A549 (cell line): Measurements from ENCODE around the gene ARHGAP22. TPM values are rescaled to one million over a fixed set of nuclear protein-coding genes. Genes with fewer than 3 reads are reported as not detected.

Experiments used
- ATAC-seq, 2 experiments: fragments of 200-7000 bp in 1 of 2; fragments of >200 bp in 1 of 2; cut with Nextera tagmentation in 1 of 2; cut with Tn5 transposase in 1 of 2; 3 replicates each; pipeline versions ENCODE4 v1.8.0 to v1.9.1; 2018 to 2020; ENCODE audit warnings: mild to moderate bottlenecking in 1 of 2, moderate library complexity in 1 of 2
- CTCF ChIA-PET: fragments of 300-600 bp; sonication (Branson Sonifier 250); formaldehyde crosslinking; extraction: SDS; loops from one replicate; lab custom pipeline; 2021; ENCODE audit warnings: antibody characterized with exemption, inconsistent platforms; lab: Yijun Ruan, JAX
- POLR2A ChIA-PET: fragments of 350-600 bp; formaldehyde crosslinking; extraction: SDS; loops from one replicate; lab custom pipeline; 2021; ENCODE audit warnings: antibody characterized with exemption, inconsistent platforms; lab: Yijun Ruan, JAX
- DNase-seq, 2 experiments: peaks; one replicate each; pipeline versions ENCODE4 v3.0.0 to v3.0.0-alpha.2; 2011 to 2016; ENCODE audit warnings: low read depth in 1 of 2, low spot score in 1 of 2
- FAIRE-seq: peaks from 2 replicates; lab custom pipeline; 2011; peaks lifted over from hg19 to GRCh38; lab: Jason Lieb, UNC
- H3K27ac ChIP-seq, 2 experiments: fragments of >200 bp; sonication (Bioruptor Twin); formaldehyde crosslinking; 3 replicates each; pipeline ENCODE4 v1.5.1; 2016 to 2017
- H3K4me1 ChIP-seq: fragments of >200 bp; sonication (Bioruptor Twin); formaldehyde crosslinking; 3 replicates; pipeline ENCODE4 v1.6.1; 2016
- H3K4me2 ChIP-seq: fragments of >200 bp; sonication (Bioruptor Twin); formaldehyde crosslinking; 3 replicates; pipeline ENCODE4 v1.6.1; 2016
- H3K4me3 ChIP-seq: fragments of >200 bp; sonication (Bioruptor Twin); formaldehyde crosslinking; 3 replicates; pipeline ENCODE4 v1.5.1; 2016
- H3K9me3 ChIP-seq: fragments of >200 bp; sonication (Bioruptor Twin); formaldehyde crosslinking; 3 replicates; pipeline ENCODE4 v1.6.1; 2016
- CBX2 ChIP-seq: fragments of 200-600 bp; sonication (generic); IDR thresholded peaks from 2 replicates; pipeline ENCODE4 v1.6.1; 2016; ENCODE audit warnings: low read depth, mild to moderate bottlenecking, borderline replicate concordance
- CHD2 ChIP-seq: fragments of 150-350 bp; IDR thresholded peaks from 2 replicates; pipeline ENCODE4 v1.6.1; 2014; ENCODE audit warnings: low read length; ENCODE audit not compliant: partially characterized antibody
- EHMT2 ChIP-seq: fragments of 200-600 bp; sonication (generic); IDR thresholded peaks from 2 replicates; pipeline ENCODE4 v1.6.1; 2016; ENCODE audit warnings: antibody characterized with exemption, low read depth, mild to moderate bottlenecking, moderate library complexity
- EP300 ChIP-seq, 2 experiments: fragments of >200 bp; sonication (Bioruptor Twin); formaldehyde crosslinking; IDR thresholded peaks; 2 replicates in 1 of 2; 3 replicates in 1 of 2; pipeline ENCODE4 v1.6.1; 2016 to 2017
- ESRRA ChIP-seq: fragments of 150-350 bp; IDR thresholded peaks from 2 replicates; pipeline ENCODE4 v1.6.1; 2014; ENCODE audit warnings: mild to moderate bottlenecking, low read length, borderline replicate concordance
- FOXS1 ChIP-seq: fragments of 250-450 bp; sonication (Bioruptor Pico); IDR thresholded peaks from 2 replicates; pipeline ENCODE4 v1.5.0; 2020; ENCODE audit warnings: mild to moderate bottlenecking, moderate library complexity
- GATA3 ChIP-seq: IDR thresholded peaks from 2 replicates; pipeline ENCODE4 v1.6.1; 2012; ENCODE audit warnings: borderline replicate concordance
- HDAC2 ChIP-seq: fragments of 200-600 bp; sonication (generic); IDR thresholded peaks from 2 replicates; pipeline ENCODE4 v1.6.1; 2016
- HOXA7 ChIP-seq: fragments of 250-450 bp; sonication (Bioruptor Pico); IDR thresholded peaks from 2 replicates; pipeline ENCODE4 v1.5.0; 2020; ENCODE audit warnings: mild to moderate bottlenecking, moderate library complexity
- JUN ChIP-seq, 2 experiments: fragments of >200 bp; sonication (Bioruptor Twin); formaldehyde crosslinking; IDR thresholded peaks; 2 replicates in 1 of 2; 3 replicates in 1 of 2; pipeline ENCODE4 v1.6.1; 2016 to 2017
- JUNB ChIP-seq: fragments of >200 bp; sonication (Bioruptor Twin); formaldehyde crosslinking; IDR thresholded peaks from 2 replicates; pipeline ENCODE4 v1.6.1; 2016
- MYC ChIP-seq: IDR thresholded peaks from 2 replicates; pipeline ENCODE4 v1.6.1; 2012; ENCODE audit warnings: mild to moderate bottlenecking, inconsistent platforms, low read length, improper control_type of control experiment, borderline replicate concordance
- NFE2L2 ChIP-seq: fragments of 150-350 bp; conservative IDR thresholded peaks from 2 replicates; pipeline ENCODE4 v1.6.1; 2014; ENCODE audit warnings: low read length
- POLR2A ChIP-seq: IDR thresholded peaks from 2 replicates; pipeline ENCODE4 v1.6.1; 2012; ENCODE audit warnings: mild to moderate bottlenecking, low read length
- RARB ChIP-seq: fragments of 250-450 bp; sonication (Bioruptor Pico); IDR thresholded peaks from 2 replicates; pipeline ENCODE4 v1.8.0; 2021; ENCODE audit warnings: mild to moderate bottlenecking, moderate library complexity
- RNF2 ChIP-seq: fragments of 200-600 bp; sonication (generic); IDR thresholded peaks from 2 replicates; pipeline ENCODE4 v1.6.1; 2016; ENCODE audit warnings: low read depth, mild to moderate bottlenecking, antibody characterized with exemption, moderate library complexity, borderline replicate concordance
- TP53 ChIP-seq: fragments of 250-450 bp; sonication (Bioruptor Pico); IDR thresholded peaks from 2 replicates; pipeline ENCODE4 v1.5.0; 2021; ENCODE audit warnings: mild to moderate bottlenecking, moderate library complexity
- USF2 ChIP-seq: fragments of 450-650 bp; IDR thresholded peaks from 2 replicates; pipeline ENCODE4 v1.6.1; 2014; ENCODE audit warnings: antibody characterized with exemption
- ZC3H11A ChIP-seq: fragments of 450-650 bp; IDR thresholded peaks from 2 replicates; pipeline ENCODE4 v1.6.1; 2014; ENCODE audit warnings: antibody characterized with exemption, mild to moderate bottlenecking
- ZFP36 ChIP-seq: fragments of 450-650 bp; IDR thresholded peaks from 2 replicates; pipeline ENCODE4 v1.6.1; 2014; ENCODE audit warnings: borderline replicate concordance; ENCODE audit not compliant: partially characterized antibody
- ZSCAN20 ChIP-seq: fragments of 250-450 bp; sonication (Bioruptor Pico); IDR thresholded peaks from 2 replicates; pipeline ENCODE4 v1.8.0; 2022; ENCODE audit warnings: mild to moderate bottlenecking, moderate library complexity
- WGBS: methylation state at CpG from one replicate; pipeline ENCODE4 v1.1.6; 2017; ENCODE audit errors: missing lambda C conversion rate; 5-methylcytosine and 5-hydroxymethylcytosine counted together
- polyA plus RNA-seq, 4 experiments: library from polyadenylated mRNA; depleted of rRNA in 3 of 4; stranded (reverse); fragments of >200 nt; fragmentation: RNase III in 1 of 4; extraction: RNeasy Plus Mini Kit Qiagen cat#74134 plus additional on column Dnase treatment in 1 of 4; gene quantifications; 2 replicates in 3 of 4; 3 replicates in 1 of 4; pipeline ENCODE4 v1.2.3, GENCODE V29; 2011 to 2017
- TF ChIP-seq, protein P1 (sequence below): fragments of 250-450 bp; sonication (Bioruptor Pico); IDR thresholded peaks from 2 replicates; pipeline ENCODE4 v1.5.0; 2021; ENCODE audit warnings: mild to moderate bottlenecking, moderate library complexity, borderline replicate concordance
- TF ChIP-seq, protein P2 (sequence below): fragments of 200-600 bp; sonication (generic); IDR thresholded peaks from 2 replicates; pipeline ENCODE4 v1.6.1; 2016; ENCODE audit warnings: antibody characterized with exemption, mild to moderate bottlenecking, moderate library complexity

Gene ARHGAP22
- polyA plus RNA-seq, 2 of the 4 experiments (the other 2 are of a cell fraction), result 1.9 to 3.2 TPM

DNA sequence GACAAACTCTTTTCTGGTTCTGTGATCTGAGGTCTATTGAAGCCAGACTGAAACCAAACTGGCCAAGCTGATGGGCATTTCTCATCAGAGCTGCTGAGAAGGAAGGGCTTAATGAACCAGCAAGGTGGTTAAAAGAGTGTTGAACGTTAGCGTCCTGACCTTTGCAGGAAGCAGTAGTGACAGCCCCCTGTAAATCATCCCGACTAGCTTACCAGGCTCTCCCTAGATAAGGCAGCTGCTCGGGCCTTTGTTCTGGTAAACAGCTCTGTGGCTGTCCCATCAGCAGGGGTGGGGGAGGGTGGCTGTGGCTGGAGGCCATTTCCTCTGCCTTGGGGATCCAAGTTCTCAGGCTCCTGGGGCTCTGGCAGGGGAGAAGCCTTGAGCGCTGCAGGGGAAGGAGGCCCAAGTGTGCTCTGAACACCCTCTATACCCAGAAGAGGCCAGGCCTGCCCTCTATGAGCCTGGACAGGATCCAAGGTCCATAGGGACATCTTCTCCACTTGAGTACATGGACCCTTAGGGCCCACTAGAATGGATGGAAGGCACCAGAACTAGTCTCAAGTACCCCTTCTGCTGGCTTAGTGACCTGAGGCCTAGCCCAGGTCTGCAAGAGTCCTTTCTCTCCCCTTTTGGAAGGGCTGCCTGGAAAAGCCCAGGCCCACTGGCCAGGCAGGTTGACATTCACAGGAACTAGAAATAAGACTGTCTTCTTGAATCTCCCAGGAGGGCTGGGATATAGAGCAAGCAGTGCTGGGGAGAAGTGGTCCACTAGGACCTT lies 134.6 kb downstream of the ARHGAP22 start (continued):
- no peak for TF ChIP-seq CHD2

DNA sequence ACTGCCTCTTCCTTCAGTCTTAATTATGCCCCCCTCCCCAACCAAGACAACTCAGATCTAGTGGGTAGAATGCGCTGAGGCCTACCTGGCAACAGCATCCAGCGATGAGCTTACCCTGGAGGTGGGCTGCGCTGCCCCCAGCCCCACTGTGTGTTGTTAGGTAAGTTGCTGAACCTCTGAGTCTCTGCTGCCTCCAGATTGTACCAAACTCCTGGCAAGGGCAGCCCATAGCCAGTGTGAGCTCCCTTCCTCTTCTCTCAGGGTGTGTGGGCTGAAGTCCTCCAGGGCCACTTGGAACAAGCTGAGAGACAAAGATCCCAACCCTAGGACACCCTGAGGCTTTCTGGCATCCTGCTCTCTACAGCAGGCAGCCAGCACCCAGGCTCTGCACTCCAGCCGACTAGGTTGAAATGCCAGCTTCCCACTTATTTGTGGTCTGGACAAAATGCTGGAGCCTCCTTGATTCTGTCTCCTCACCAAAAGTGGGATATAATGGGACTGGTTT lies 135.3 kb downstream of the ARHGAP22 start:
- ATAC-seq, result no peak
- ChIA-PET CTCF (interaction anchor here (1.1 to 4.5 kb wide), 2 partner anchors 9 to 186 kb away, joined by 3 to 10 read pairs; no protein-coding TSS in a partner anchor), POLR2A (no interaction called here)
- TF ChIP-seq GATA3 (no peak), MYC (no peak)
- no peaks in the 10 kb centered on the region for H3K4me1 ChIP-seq
- H3K4me2 ChIP-seq, result no peak overlapping the region
- no peak for FAIRE-seq
- no peaks in the 10 kb centered on the region; the same call in 2 of the 3 replicates for H3K9me3 ChIP-seq
- no peak overlapping the region for H3K27ac ChIP-seq
- no peak overlapping the region for H3K4me3 ChIP-seq
- 83% methylated on average over 3 of the region's 4 CpGs for WGBS
- DNase-seq, result no peak

DNA sequence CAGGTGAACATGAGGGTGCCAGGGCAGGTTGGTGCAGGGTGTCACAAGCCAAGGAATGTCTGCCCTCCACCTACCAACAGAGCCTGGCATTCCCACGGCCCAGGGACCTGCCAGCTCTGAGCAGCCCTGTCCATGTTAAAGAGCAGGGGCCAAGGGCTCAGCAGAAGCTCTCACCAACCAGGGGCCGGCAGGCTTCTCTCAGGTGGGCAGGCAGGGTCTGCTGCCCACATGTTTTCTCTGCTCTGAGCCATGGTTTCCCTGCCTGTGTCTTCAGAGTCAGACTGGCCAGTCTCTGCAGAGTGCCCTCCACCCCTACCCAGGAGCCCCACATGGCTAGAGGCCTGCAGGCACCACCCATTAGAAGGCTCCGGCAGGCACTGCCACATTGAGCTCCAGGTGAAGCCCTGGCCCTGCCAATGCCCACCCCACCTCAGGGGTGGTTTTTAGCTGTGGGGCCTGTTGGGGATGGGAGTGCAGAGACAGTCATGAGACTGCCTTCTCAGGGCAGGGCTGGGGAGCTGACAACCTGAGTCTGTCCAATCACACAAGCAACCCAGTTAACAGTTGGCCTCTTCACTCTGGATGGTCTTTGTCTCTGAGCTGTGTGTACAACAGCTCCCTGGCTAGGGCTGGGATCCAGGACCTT lies 135.9 kb downstream of the ARHGAP22 start:
- CTCF ChIA-PET, result interaction anchor here (1.1 to 4.5 kb wide), 2 partner anchors 10 to 187 kb away, joined by 3 to 10 read pairs; no protein-coding TSS in a partner anchor
- FAIRE-seq, result no peak

More for the DNA sequence above, 135.9 kb downstream of the ARHGAP22 start:
- DNase-seq (no peak), ATAC-seq (no peak)
- Histone ChIP-seq H3K27ac (no peak overlapping the region), H3K4me3 (no peak overlapping the region), H3K9me3 (no peaks in the 10 kb centered on the region; the same call in 2 of the 3 replicates), H3K4me1 (no peaks in the 10 kb centered on the region), H3K4me2 (no peak overlapping the region)
- WGBS, result no CpG with 5 or more reads among the region's 3 CpGs
- POLR2A ChIA-PET, result no interaction called here
- TF ChIP-seq ESRRA (no peak), RNF2 (no peak), JUNB (no peak), JUN (IDR thresholded peaks at IDR 0.05) (no peak), ZFP36 (no peak), ZC3H11A (no peak), HOXA7 (CRISPR knock-in tag) (no peak), HDAC2 (no peak), CBX2 (no peak), FOXS1 (CRISPR knock-in tag) (no peak), ZSCAN20 (CRISPR knock-in tag) (no peak), EHMT2 (no peak), TP53 (CRISPR knock-in tag) (no peak), RARB (CRISPR knock-in tag) (no peak), USF2 (no peak), POLR2A (no peak), NFE2L2 (no peak), EP300 (IDR thresholded peaks at IDR 0.05) (no peak)
- TF ChIP-seq, protein P1, sequence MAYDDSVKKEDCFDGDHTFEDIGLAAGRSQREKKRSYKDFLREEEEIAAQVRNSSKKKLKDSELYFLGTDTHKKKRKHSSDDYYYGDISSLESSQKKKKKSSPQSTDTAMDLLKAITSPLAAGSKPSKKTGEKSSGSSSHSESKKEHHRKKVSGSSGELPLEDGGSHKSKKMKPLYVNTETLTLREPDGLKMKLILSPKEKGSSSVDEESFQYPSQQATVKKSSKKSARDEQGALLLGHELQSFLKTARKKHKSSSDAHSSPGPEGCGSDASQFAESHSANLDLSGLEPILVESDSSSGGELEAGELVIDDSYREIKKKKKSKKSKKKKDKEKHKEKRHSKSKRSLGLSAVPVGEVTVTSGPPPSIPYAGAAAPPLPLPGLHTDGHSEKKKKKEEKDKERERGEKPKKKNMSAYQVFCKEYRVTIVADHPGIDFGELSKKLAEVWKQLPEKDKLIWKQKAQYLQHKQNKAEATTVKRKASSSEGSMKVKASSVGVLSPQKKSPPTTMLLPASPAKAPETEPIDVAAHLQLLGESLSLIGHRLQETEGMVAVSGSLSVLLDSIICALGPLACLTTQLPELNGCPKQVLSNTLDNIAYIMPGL, result no peak
- TF ChIP-seq, protein P2, sequence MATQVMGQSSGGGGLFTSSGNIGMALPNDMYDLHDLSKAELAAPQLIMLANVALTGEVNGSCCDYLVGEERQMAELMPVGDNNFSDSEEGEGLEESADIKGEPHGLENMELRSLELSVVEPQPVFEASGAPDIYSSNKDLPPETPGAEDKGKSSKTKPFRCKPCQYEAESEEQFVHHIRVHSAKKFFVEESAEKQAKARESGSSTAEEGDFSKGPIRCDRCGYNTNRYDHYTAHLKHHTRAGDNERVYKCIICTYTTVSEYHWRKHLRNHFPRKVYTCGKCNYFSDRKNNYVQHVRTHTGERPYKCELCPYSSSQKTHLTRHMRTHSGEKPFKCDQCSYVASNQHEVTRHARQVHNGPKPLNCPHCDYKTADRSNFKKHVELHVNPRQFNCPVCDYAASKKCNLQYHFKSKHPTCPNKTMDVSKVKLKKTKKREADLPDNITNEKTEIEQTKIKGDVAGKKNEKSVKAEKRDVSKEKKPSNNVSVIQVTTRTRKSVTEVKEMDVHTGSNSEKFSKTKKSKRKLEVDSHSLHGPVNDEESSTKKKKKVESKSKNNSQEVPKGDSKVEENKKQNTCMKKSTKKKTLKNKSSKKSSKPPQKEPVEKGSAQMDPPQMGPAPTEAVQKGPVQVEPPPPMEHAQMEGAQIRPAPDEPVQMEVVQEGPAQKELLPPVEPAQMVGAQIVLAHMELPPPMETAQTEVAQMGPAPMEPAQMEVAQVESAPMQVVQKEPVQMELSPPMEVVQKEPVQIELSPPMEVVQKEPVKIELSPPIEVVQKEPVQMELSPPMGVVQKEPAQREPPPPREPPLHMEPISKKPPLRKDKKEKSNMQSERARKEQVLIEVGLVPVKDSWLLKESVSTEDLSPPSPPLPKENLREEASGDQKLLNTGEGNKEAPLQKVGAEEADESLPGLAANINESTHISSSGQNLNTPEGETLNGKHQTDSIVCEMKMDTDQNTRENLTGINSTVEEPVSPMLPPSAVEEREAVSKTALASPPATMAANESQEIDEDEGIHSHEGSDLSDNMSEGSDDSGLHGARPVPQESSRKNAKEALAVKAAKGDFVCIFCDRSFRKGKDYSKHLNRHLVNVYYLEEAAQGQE, result no peak
